Transverse colon (tissue), 4 donors: ENCODE data around the gene LONP2.

ENCODE experiments used
- POLR2A ChIP-seq: fragments of 450-650 bp; IDR thresholded peaks from one replicate; pipeline ENCODE4 v1.6.1; 2016; ENCODE audit warnings: antibody characterized with exemption, mild to moderate bottlenecking, moderate library complexity
- POLR2AphosphoS5 ChIP-seq, 3 donors: sonication (generic); formaldehyde crosslinking; IDR thresholded peaks; one replicate each; pipeline ENCODE4 v1.6.1; 2016; ENCODE audit warnings: antibody characterized with exemption in 3 of 3
- TF ChIP-seq, protein P1 (sequence below), 5 experiments: fragments of 200-600 bp in 3 of 5; fragments of 450-650 bp in 2 of 5; sonication (generic) in 3 of 5; IDR thresholded peaks; 1 replicate in 2 of 5; 2 replicates in 3 of 5; pipeline ENCODE4 v1.5.1; 2016 to 2017; ENCODE audit warnings: antibody characterized with exemption in 5 of 5, inconsistent platforms in 3 of 5, mild to moderate bottlenecking in 2 of 5, moderate library complexity in 1 of 5

DNA sequence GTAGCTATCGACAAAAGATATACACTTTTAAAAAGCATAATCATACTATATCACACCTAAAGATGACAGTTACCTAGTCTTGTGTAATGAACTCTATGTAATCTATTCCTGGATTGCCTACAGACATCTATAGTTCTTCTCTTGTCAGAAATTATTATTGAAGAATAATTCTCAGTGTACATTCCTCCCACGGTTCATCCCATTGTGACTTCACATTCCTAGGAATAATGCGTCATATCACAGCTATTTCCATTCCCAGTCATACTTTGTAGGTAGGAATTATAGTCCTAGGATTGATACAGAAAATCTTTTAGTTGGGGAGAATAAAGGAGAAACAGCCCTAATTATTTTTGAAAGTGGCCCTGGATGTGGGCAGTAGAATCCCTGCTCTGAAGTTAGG lies 47.2 kb downstream of the LONP2 start:
- TF ChIP-seq, protein P1, sequence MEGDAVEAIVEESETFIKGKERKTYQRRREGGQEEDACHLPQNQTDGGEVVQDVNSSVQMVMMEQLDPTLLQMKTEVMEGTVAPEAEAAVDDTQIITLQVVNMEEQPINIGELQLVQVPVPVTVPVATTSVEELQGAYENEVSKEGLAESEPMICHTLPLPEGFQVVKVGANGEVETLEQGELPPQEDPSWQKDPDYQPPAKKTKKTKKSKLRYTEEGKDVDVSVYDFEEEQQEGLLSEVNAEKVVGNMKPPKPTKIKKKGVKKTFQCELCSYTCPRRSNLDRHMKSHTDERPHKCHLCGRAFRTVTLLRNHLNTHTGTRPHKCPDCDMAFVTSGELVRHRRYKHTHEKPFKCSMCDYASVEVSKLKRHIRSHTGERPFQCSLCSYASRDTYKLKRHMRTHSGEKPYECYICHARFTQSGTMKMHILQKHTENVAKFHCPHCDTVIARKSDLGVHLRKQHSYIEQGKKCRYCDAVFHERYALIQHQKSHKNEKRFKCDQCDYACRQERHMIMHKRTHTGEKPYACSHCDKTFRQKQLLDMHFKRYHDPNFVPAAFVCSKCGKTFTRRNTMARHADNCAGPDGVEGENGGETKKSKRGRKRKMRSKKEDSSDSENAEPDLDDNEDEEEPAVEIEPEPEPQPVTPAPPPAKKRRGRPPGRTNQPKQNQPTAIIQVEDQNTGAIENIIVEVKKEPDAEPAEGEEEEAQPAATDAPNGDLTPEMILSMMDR (IDR thresholded peaks at IDR 0.05): no peak
- no peak for TF ChIP-seq POLR2A
- no peak for TF ChIP-seq POLR2AphosphoS5 (IDR thresholded peaks at IDR 0.05)
